Endodermal cell (in vitro differentiated cells): ENCODE measurements around the gene TBX1. TPM values are rescaled to one million over a fixed set of nuclear protein-coding genes. Genes with fewer than 3 reads are reported as not detected.

Source experiments
- DNase-seq: peaks from one replicate; pipeline ENCODE4 v3.0.0-alpha.2; 2017
- H3K27ac ChIP-seq: 2 replicates; pipeline ENCODE4 v1.5.1; 2013; ENCODE audit warnings: mild to moderate bottlenecking, low read depth, low read length, moderate library complexity
- H3K27me3 ChIP-seq: 2 replicates; pipeline ENCODE4 v1.6.1; 2013; ENCODE audit warnings: mild to moderate bottlenecking, low read length, moderate library complexity; ENCODE audit not compliant: insufficient read depth, control insufficient read depth, poor library complexity, severe bottlenecking
- H3K36me3 ChIP-seq: 2 replicates; pipeline ENCODE4 v1.7.0; 2013; ENCODE audit warnings: mild to moderate bottlenecking, low read length, moderate library complexity; ENCODE audit not compliant: control insufficient read depth, insufficient read depth
- H3K4me1 ChIP-seq: one replicate; pipeline ENCODE4 v1.7.0; 2013; ENCODE audit warnings: low read length; ENCODE audit not compliant: control insufficient read depth, insufficient read depth
- H3K4me3 ChIP-seq: 2 replicates; pipeline ENCODE4 v1.5.1; 2013; ENCODE audit warnings: mild to moderate bottlenecking, low read length, moderate library complexity
- H3K9ac ChIP-seq: 2 replicates; pipeline ENCODE4 v1.6.1; 2013; ENCODE audit warnings: mild to moderate bottlenecking, low read length, moderate library complexity; ENCODE audit not compliant: poor library complexity, severe bottlenecking; ENCODE audit errors: extremely low read depth
- H3K9me3 ChIP-seq: 2 replicates; pipeline ENCODE4 v1.6.1; 2013; ENCODE audit warnings: mild to moderate bottlenecking, low read length, moderate library complexity; ENCODE audit not compliant: control insufficient read depth
- H3K27ac Mint-ChIP-seq: 2 replicates; pipeline ENCODE4 v1.8.0; 2020; ENCODE audit warnings: mixed read lengths
- H3K27me3 Mint-ChIP-seq: 2 replicates; pipeline ENCODE4 v1.8.0; 2021; ENCODE audit warnings: mild to moderate bottlenecking, mixed read lengths; ENCODE audit not compliant: insufficient read depth
- H3K36me3 Mint-ChIP-seq: 2 replicates; pipeline ENCODE4 v1.8.0; 2020; ENCODE audit warnings: low read depth, mixed read lengths
- H3K4me1 Mint-ChIP-seq: 2 replicates; pipeline ENCODE4 v1.8.0; 2020; ENCODE audit warnings: mixed read lengths
- H3K4me3 Mint-ChIP-seq: 2 replicates; pipeline ENCODE4 v1.8.0; 2020; ENCODE audit warnings: mild to moderate bottlenecking, moderate library complexity, mixed read lengths
- H3K9me3 Mint-ChIP-seq: 2 replicates; pipeline ENCODE4 v1.8.0; 2020; ENCODE audit warnings: mild to moderate bottlenecking, mixed read lengths
- WGBS, 2 experiments: methylation state at CpG; one replicate each; pipeline versions ENCODE4 v1.1.5 to v1.1.7; 2013; ENCODE audit warnings: missing lambda C conversion rate in 2 of 2, mixed read lengths in 1 of 2; ENCODE audit not compliant: insufficient coverage in 1 of 2, insufficient read length in 1 of 2; 5-methylcytosine and 5-hydroxymethylcytosine counted together
- total RNA-seq, 2 donors: library from RNA; stranded (reverse); fragmentation: NEBNext Ultra II Directional in 1 of 2; extraction: Animal tissue kit (Norgen Biotek cat#: 25700) in 1 of 2; gene quantifications; 2 replicates in 1 of 2; 3 replicates in 1 of 2; pipeline ENCODE4 v1.2.1, GENCODE V29; 2021
- TF ChIP-seq, protein P1 (sequence below): fragments of 200-600 bp; sonication (generic); conservative IDR thresholded peaks from 2 replicates; pipeline ENCODE4 v1.5.0; 2021; ENCODE audit warnings: antibody characterized with exemption, mild to moderate bottlenecking

Gene TBX1
- total RNA-seq, 2 donors from 2014 or later = 1.3 TPM; not detected in 1

DNA sequence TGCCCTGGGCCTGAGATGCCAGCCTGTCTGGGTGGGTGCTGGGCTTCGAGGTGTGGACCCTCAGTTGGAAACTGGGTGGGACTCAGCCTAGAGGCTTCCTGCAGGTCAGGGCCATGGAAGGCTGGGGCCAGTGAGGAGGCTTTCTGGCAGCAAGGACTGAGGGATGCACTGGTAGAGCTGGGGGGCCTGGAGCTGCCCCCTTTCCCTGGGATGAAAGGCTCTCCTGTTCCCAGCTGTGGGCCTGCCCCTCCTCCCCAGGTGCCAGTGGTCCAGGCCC is 43.8 kb upstream of the TBX1 start:
- Mint-ChIP-seq H3K4me1 (no peaks in the 10 kb centered on the region), H3K9me3 (no peaks in the 10 kb centered on the region), H3K4me3 (no peak overlapping the region), H3K27me3 (peaks cover 59% of the 10 kb centered on the region), H3K36me3 (peaks cover 11% of the 10 kb centered on the region), H3K27ac (no peak overlapping the region)
- H3K27me3 ChIP-seq = peaks cover 85% of the 10 kb centered on the region
- H3K4me1 ChIP-seq = no peaks in the 10 kb centered on the region
- H3K9me3 ChIP-seq = no peaks in the 10 kb centered on the region
- TF ChIP-seq, protein P1, sequence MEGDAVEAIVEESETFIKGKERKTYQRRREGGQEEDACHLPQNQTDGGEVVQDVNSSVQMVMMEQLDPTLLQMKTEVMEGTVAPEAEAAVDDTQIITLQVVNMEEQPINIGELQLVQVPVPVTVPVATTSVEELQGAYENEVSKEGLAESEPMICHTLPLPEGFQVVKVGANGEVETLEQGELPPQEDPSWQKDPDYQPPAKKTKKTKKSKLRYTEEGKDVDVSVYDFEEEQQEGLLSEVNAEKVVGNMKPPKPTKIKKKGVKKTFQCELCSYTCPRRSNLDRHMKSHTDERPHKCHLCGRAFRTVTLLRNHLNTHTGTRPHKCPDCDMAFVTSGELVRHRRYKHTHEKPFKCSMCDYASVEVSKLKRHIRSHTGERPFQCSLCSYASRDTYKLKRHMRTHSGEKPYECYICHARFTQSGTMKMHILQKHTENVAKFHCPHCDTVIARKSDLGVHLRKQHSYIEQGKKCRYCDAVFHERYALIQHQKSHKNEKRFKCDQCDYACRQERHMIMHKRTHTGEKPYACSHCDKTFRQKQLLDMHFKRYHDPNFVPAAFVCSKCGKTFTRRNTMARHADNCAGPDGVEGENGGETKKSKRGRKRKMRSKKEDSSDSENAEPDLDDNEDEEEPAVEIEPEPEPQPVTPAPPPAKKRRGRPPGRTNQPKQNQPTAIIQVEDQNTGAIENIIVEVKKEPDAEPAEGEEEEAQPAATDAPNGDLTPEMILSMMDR = no peak
- 85% methylated on average over 1 of the region's 1 CpG; no CpG with 5 or more reads in 1 of the 2 experiments for WGBS, 2 experiments
- DNase-seq = no peak
- no peaks in the 10 kb centered on the region for H3K36me3 ChIP-seq
- H3K9ac ChIP-seq = no peak overlapping the region
- H3K27ac ChIP-seq = no peak overlapping the region
- no peak overlapping the region for H3K4me3 ChIP-seq

DNA sequence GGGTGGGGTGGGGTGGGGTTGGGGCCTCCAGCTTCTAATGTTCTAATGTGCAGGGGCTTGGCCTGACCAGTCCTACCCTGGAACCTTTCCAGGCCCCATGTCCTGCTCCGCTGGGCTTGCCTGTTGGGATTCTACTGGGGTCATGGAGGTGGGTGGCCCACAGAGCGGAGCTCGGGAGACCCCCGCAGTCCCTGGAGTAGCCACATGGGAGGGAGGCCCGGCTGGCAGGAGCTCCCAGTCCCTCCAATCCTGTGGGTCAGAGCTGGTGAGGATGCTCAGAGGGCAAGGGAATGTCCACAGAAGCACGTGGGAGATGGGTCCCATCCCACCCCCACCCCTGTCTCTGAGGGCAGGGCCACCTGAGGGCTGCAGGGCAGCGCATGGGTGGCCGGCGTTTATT is 43.4 kb upstream of the TBX1 start:
- H3K9ac ChIP-seq = no peak overlapping the region
- no peaks in the 10 kb centered on the region for H3K4me1 Mint-ChIP-seq
- H3K27me3 ChIP-seq = peaks cover 86% of the 10 kb centered on the region
- no peak overlapping the region for H3K27ac Mint-ChIP-seq
- peaks cover 63% of the 10 kb centered on the region for H3K27me3 Mint-ChIP-seq
- H3K27ac ChIP-seq = no peak overlapping the region
- 49 to 83% methylated on average over 2 to 9 of the region's 9 CpGs for WGBS, 2 experiments
- peaks cover 12% of the 10 kb centered on the region for H3K36me3 Mint-ChIP-seq
- no peaks in the 10 kb centered on the region for H3K4me1 ChIP-seq
- H3K4me3 ChIP-seq = no peak overlapping the region
- TF ChIP-seq, protein P1 = no peak
- no peaks in the 10 kb centered on the region for H3K36me3 ChIP-seq
- no peak for DNase-seq
- no peaks in the 10 kb centered on the region for H3K9me3 Mint-ChIP-seq
- peak overlapping the region; percentile 45 for H3K4me3 Mint-ChIP-seq
- H3K9me3 ChIP-seq = no peaks in the 10 kb centered on the region

DNA sequence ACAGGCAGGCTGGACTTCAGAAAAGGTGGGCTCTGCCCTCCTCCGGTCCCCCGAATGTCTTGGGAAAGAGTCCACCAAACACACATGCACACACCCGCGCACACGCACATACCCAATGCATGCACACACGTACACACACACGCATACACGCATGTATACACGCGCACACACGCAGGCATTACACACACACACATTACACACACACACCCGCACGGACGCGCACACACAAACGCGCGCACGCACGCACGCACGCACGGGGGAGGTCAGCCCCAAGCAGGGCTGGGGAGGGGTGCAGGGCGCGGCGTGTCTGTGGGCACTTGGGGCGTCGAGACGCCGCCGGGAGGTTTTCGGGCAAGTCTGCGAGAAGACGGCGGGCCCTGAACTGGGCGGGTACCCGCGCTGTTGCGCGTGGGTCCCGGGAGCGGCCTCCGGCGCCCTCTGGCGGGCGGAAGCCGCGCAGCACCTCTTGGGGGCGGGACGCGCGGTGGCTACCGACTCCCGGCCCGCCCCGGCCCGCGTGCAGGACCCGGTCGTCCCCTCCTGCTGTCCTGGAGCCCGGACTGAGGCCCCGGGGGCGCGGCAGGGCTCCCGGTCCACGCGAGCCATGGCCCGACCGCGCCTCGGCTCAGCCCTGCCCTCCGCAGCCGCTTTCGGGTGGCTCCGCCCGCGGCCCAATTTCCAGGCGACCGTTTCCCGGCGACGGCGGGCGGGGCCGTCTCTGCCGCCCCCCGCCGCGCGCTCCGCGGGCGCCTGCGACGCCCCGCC is 42.7 kb upstream of the TBX1 start:
- peak overlapping the region; percentile 45 for H3K4me3 Mint-ChIP-seq
- peaks cover 87% of the 10 kb centered on the region for H3K27me3 ChIP-seq
- TF ChIP-seq, protein P1 = peak; percentile 98
- H3K9ac ChIP-seq = no peak overlapping the region
- no peaks in the 10 kb centered on the region for H3K9me3 Mint-ChIP-seq
- H3K27me3 Mint-ChIP-seq = peaks cover 65% of the 10 kb centered on the region
- peaks cover 12% of the 10 kb centered on the region for H3K36me3 Mint-ChIP-seq
- peaks cover 3% of the 10 kb centered on the region for H3K4me1 Mint-ChIP-seq
- no peaks in the 10 kb centered on the region for H3K36me3 ChIP-seq
- peak overlapping the region; percentile 58 for H3K4me3 ChIP-seq
- H3K4me1 ChIP-seq = no peaks in the 10 kb centered on the region
- no peak overlapping the region for H3K27ac ChIP-seq
- WGBS, 2 experiments = 19 to 41% methylated on average over 14 to 96 of the region's 96 CpGs
- DNase-seq = peak; percentile 89
- no peaks in the 10 kb centered on the region for H3K9me3 ChIP-seq
- H3K27ac Mint-ChIP-seq = no peak overlapping the region
